ENCODE results near the gene GJD4. TPM values are rescaled to one million over a fixed set of nuclear protein-coding genes. Genes with fewer than 3 reads are reported as not detected.

Gene GJD4
- total RNA-seq, 1 donor from 2014 or later, result not detected

DNA sequence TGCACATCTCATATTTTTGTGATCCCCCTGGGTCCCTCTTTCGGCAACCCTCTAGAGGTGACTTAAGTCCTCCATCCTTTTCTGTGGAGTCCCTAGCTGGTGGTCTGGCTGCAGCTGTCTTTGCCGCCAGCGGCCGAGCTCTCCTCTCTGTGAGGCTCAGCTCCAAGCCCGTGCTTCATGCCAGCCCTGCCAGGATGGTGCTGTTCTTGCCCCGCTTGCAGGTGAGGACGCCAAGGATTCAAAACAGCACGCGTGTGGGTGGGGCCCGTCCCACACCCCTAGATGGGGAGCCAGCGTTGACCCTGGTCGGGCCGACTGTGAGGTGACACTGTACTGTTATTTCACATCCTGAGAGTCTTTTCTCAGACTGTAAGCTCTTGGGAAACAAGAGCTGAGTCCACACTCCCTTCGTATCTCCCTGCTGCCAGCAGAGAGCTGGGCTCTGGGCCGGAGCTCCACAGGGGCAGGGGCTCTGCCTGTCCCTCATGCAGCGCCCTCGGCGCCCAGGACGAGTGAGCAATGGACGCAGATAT, 36.6 kb upstream of the GJD4 start:
- H3K4me3 ChIP-seq, result no peak overlapping the region
- H3K27me3 ChIP-seq (ENCODE audit: low read depth), result no peaks in the 10 kb centered on the region
- ATAC-seq (peak in 1 of 2 donors; percentile 21), DNase-seq (no peak)
- H3K27ac ChIP-seq, result no peak overlapping the region
- H3K9me3 ChIP-seq, result no peaks in the 10 kb centered on the region
- H3K4me1 ChIP-seq, result peaks cover 17% of the 10 kb centered on the region
- intact Hi-C loops (cut with DNase I), result no loop called here
- peaks cover 62% of the 10 kb centered on the region for H3K36me3 ChIP-seq
- no peak for TF ChIP-seq CTCF (IDR thresholded peaks at IDR 0.05)

- Histone ChIP-seq H3K9me3 (no peaks in the 10 kb centered on the region), H3K4me3 (no peak overlapping the region), H3K4me1 (peaks cover 10% of the 10 kb centered on the region), H3K27me3 (ENCODE audit: low read depth) (no peaks in the 10 kb centered on the region), H3K36me3 (peaks cover 66% of the 10 kb centered on the region), H3K27ac (no peak overlapping the region)
- ATAC-seq, result no peak
- intact Hi-C loops (cut with DNase I), result no loop called here
- TF ChIP-seq CTCF (IDR thresholded peaks at IDR 0.05), result no peak
- no peak for DNase-seq
Observed at GRCh38 chr10:35569111-35569707, 35.9 kb upstream of the GJD4 start.

DNA sequence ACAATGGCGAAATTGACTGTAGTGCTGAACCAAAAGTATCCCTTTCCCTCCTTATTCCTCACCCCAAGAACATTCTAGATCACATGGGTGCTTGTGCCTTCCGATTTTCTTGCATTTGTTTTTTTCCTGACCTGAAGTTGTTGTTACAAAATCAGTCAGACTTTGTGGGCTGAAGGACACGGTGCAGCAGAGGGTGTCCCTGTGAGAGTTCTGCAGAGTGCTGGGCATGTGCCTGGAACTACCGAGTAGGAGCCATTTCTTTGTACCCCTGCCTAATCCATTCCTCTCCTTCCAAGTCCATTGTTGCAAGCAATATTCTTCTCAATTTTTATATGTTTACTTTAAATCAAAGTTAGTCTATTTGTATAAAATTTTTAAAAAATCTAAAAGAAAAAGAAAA, 35.3 kb upstream of the GJD4 start:
- TF ChIP-seq CTCF (IDR thresholded peaks at IDR 0.05), result no peak
- no peak overlapping the region for H3K4me3 ChIP-seq
- H3K27ac ChIP-seq, result no peak overlapping the region
- peaks cover 4% of the 10 kb centered on the region for H3K4me1 ChIP-seq
- ATAC-seq (no peak), DNase-seq (no peak)
- no peaks in the 10 kb centered on the region for H3K27me3 ChIP-seq (ENCODE audit: low read depth)
- intact Hi-C loops (cut with DNase I), result no loop called here
- no peaks in the 10 kb centered on the region for H3K9me3 ChIP-seq
- peaks cover 66% of the 10 kb centered on the region for H3K36me3 ChIP-seq

DNA sequence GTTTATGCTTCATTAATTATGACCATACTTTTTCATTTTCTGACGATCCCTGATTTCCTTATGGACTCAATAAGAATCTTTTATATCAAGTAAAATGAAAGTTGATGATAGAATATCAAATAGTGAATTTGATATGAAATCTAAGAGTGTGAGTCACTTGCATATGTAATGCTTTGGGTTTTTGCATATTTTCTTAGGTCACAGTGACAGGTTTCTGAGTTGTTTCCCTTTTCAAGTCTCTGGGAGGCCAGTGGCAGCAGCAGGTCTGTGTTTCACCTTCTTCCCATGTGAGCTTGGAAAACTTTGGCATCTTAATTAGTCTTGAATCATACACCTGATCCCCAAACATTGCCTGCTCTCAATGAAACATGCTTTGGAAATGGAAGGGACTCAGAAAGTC, 34.7 kb upstream of the GJD4 start:
- intact Hi-C loops (cut with DNase I), result no loop called here
- Histone ChIP-seq H3K9me3 (no peaks in the 10 kb centered on the region), H3K27ac (no peak overlapping the region), H3K4me1 (no peaks in the 10 kb centered on the region), H3K4me3 (no peak overlapping the region), H3K36me3 (peaks cover 66% of the 10 kb centered on the region), H3K27me3 (ENCODE audit: low read depth) (no peaks in the 10 kb centered on the region)
- no peak for TF ChIP-seq CTCF (IDR thresholded peaks at IDR 0.05)
- DNase-seq (no peak), ATAC-seq (no peak)

DNA sequence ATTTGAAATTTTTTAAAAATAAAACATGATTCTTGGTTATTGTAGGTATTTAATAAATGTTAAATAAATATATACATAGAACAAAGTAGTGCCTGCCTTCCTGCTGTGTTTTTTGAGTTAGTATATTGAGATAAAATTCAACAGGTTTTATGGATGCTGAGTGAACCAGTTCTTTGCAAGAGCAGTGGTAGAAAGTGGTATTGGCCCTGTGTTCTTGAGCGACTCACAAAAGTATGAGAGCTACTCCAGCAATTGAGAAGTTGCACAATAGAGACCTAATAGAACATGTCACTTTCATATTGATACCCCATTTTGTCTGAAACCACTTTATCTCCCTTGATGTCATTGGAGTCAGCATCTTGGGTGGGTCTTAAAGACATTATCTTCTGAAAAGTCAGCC, 32.6 kb upstream of the GJD4 start:
- no peak overlapping the region for H3K27ac ChIP-seq
- H3K27me3 ChIP-seq (ENCODE audit: low read depth), result no peaks in the 10 kb centered on the region
- H3K4me3 ChIP-seq, result no peak overlapping the region
- H3K36me3 ChIP-seq, result peaks cover 45% of the 10 kb centered on the region
- DNase-seq (no peak), ATAC-seq (no peak)
- intact Hi-C loops (cut with DNase I), result no loop called here
- no peaks in the 10 kb centered on the region for H3K4me1 ChIP-seq
- no peaks in the 10 kb centered on the region for H3K9me3 ChIP-seq
- TF ChIP-seq CTCF (IDR thresholded peaks at IDR 0.05), result no peak

All from lower lobe of right lung (tissue), 2 donors.